Activated naive CD8-positive, alpha-beta T cell treated with anti-CD3 and anti-CD28 coated beads, Interleukin-2, amount 10 ng/mL, durations not matched to agents 7 days and 5 days (primary cell): ENCODE data around the gene KLF11. TPM values are rescaled to one million over a fixed set of nuclear protein-coding genes. Genes with fewer than 3 reads are reported as not detected.

ENCODE experiments used
- total RNA-seq, 2 experiments: library from RNA; stranded (reverse); gene quantifications; one replicate each; pipeline ENCODE4 v1.2.3, GENCODE V29; 2021

KLF11 gene
- total RNA-seq, 2 experiments from 2014 or later, result 6.8 to 7.1 TPM

Other genes starting within 250 kb of the KLF11 start
- gene TAF1B, start 200.1 kb upstream of the KLF11 start, total RNA-seq, result 10 to 100 TPM; 18.8 to 19.0 TPM
- under 1 TPM; 0.25 to 0.43 TPM for gene GRHL1, start 91.9 kb upstream of the KLF11 start, total RNA-seq
- under 1 TPM; 0.11 to 0.14 TPM for gene CYS1, start 36.9 kb downstream of the KLF11 start, total RNA-seq
- gene RRM2, start 79.2 kb downstream of the KLF11 start, total RNA-seq, result 100 to 1,000 TPM; 320 to 355 TPM